A549 treated with GW870086 at 1 μM for 4 hours (cell line): ENCODE results near the gene FAM199X. TPM values are rescaled to one million over a fixed set of nuclear protein-coding genes. Genes with fewer than 3 reads are reported as not detected.

Experiments used
- total RNA-seq: library from RNA; stranded (reverse); fragments of 200-300 nt; extraction: Qiagen RNA extraction; gene quantifications from 5 replicates; pipeline ENCODE4 v1.2.3, GENCODE V29; 2022; ENCODE audit warnings: low read depth

The FAM199X gene
- 12.0 to 22.2 TPM (median 18.2 TPM) in 5 replicates for total RNA-seq

DNA sequence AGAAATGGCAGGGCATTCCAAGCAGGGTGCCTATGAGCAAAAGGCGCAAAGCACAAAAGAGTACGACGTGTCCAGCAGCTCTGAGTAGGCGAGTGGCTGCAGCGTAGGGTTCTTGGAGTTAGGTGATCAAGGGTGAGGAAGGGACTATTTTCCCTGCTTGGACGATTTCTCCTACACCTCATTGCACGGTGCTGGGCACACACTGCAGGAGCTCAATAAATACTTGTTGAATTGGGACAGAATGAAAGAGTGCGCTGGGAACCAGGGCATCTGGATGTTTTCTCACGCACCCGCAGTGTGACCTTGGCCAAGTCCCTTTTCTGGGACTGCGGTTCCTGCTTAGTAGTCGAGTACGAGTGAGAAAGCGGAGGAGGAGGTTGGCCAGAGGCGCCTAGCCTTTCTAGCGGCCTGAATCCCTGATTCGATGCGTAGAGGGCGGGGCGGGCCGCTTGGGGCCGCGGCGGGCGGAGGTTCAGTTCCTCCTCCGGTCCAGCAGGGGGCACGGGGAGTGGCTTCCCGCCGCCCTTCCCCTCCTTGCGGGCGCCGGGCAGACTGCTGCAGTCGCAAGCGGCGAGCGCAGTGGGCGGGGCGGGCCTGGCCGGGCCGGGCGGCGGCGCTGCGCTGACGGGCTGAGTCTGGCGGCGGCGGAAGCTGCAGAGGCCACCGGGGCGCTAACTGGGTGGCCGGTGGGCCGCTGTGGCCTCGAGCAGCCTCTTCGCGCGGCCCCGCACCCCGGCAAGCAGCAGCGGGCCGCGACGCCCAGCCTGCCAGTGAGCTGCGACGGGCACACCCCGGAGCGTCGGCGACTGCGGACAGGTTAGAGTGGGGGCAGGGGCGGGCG is at the start of gene FAM199X:
FAM199X (plus strand) TSS at position 560 of the 841 bp plus-strand sequence. CDS start 333 bp downstream, outside the sequence.

DNA sequence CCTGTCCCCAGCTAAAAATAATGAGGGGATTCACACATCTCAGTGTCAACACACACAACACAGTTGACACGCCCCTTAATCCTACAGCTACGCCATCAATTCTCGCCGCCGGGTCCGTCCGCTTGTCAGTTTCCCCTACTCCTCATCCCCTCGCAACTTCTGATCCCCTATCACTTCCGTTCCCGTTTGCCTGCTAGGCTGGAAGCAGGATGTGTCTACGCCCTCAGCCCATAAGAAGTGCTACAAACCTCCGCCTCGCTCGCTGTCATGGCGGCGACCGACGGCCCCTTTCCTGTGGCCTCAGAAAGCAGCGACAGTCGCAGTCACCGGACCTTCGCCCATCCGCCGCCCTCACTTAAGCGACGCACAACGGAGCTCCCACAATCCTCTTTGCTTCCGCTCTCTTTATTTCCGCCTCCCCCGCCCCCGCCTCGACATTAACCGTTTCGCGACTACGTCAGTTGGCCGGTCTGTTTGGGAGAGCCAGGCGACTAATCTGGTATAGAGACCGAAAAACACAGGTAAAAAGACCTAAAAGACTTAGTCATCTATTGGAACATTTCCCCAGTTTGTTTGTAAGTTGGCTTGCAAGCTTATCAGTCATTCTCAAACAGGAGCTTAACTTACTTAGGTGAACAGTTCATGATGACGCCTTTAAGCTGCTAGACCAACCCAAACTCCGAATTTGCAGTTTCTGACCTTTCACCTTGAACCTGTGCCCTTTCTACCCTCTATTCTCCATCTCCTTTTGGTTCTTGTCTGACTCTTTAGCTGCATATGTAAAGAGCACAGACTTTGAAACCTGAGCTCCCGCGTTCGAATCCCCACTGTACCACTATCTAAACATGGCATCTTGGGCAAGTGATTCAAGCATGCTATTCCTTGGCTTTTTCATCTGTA is 9.4 kb upstream of the FAM199X start, which contains the start of gene SLC25A53:
SLC25A53 (minus strand) TSS at position 380 of the 900 bp plus-strand sequence. CDS start 51,752 bp downstream, outside the sequence.

Other genes starting within 250 kb of the FAM199X start
- 5.7 to 8.2 TPM (median 7.5 TPM) in 5 replicates for gene TMSB15B, start 203.8 kb upstream of the FAM199X start, total RNA-seq
- not detected in 5 replicates for gene H2BW1, start 152.7 kb upstream of the FAM199X start, total RNA-seq
- gene H2BW2, start 126.5 kb upstream of the FAM199X start, total RNA-seq, result not detected in 5 replicates
- gene TMSB15C, start 90.2 kb upstream of the FAM199X start, total RNA-seq, result 0.06 to 0.19 TPM (median 0.12 TPM) in 4 of 5 replicates, not detected in the other
- 0.08 to 0.17 TPM (median 0.09 TPM) in 3 of 5 replicates, not detected in the others for gene ZCCHC18, start 53.9 kb upstream of the FAM199X start, total RNA-seq
- 3.4 to 4.7 TPM (median 4.3 TPM) in 5 replicates for gene SLC25A53, start 9.4 kb upstream of the FAM199X start, total RNA-seq
- 0.10 to 0.16 TPM (median 0.16 TPM) in 3 of 5 replicates, not detected in the others for gene ESX1, start 88.5 kb downstream of the FAM199X start, total RNA-seq